K562 (cell line): ENCODE results near the gene CBLL2. TPM values are rescaled to one million over a fixed set of nuclear protein-coding genes. Genes with fewer than 3 reads are reported as not detected.

ENCODE experiments used
- ATAC-seq: fragments of 200-7000 bp; cut with Tn5 transposase; 3 replicates; pipeline ENCODE4 v1.9.1; 2020; ENCODE audit warnings: moderate library complexity
- BruUV-seq: library from RNA; stranded (reverse); fragments of 400-500 nt; replicated peaks from 2 replicates; lab custom pipeline; 2021; lab: Mats Ljungman, UMichigan
- CTCF ChIA-PET: fragments of 300-600 bp; formaldehyde crosslinking; extraction: SDS; loops from one replicate; lab custom pipeline; 2021; ENCODE audit warnings: low intra/inter-chr PET ratio; lab: Yijun Ruan, JAX
- POLR2A ChIA-PET: fragments of 300-600, 350-650 bp; sonication (Branson Sonifier 250); formaldehyde crosslinking; extraction: SDS; loops from one replicate; lab custom pipeline; 2021; ENCODE audit warnings: antibody characterized with exemption, inconsistent platforms; lab: Yijun Ruan, JAX
- DNase-seq, 4 experiments: peaks; one replicate each; pipeline versions ENCODE4 v3.0.0 to v3.0.0-alpha.2; 2011 to 2018; ENCODE audit warnings: low spot score in 3 of 4, mixed read lengths in 3 of 4; ENCODE audit errors: extremely low read depth in 1 of 4
- FAIRE-seq: peaks from 2 replicates; lab custom pipeline; 2011; peaks lifted over from hg19 to GRCh38; lab: Jason Lieb, UNC
- H2AFZ ChIP-seq: 2 replicates; pipeline ENCODE4 v1.6.0; 2011; ENCODE audit warnings: low read depth, low read length, control low read depth, inconsistent platforms
- H3K27ac ChIP-seq: fragments of 200-600 bp; 3 replicates; pipeline ENCODE4 v1.8.0; 2011; ENCODE audit warnings: low read depth, mild to moderate bottlenecking, control low read depth, inconsistent platforms, low read length, moderate library complexity, mixed read lengths; ENCODE audit errors: extremely low read depth
- H3K27me3 ChIP-seq, 2 experiments: fragments of 300-600 bp in 1 of 2; 2 replicates in 1 of 2; 3 replicates in 1 of 2; pipeline versions ENCODE4 v1.6.0 to v1.8.0; 2011; ENCODE audit warnings: inconsistent platforms in 2 of 2, low read length in 2 of 2, mild to moderate bottlenecking in 1 of 2, mixed read lengths in 1 of 2, moderate library complexity in 1 of 2; ENCODE audit not compliant: control insufficient read depth in 2 of 2, insufficient read depth in 2 of 2
- H3K36me3 ChIP-seq: fragments of 300-600 bp; 3 replicates; pipeline ENCODE4 v1.8.0; 2011; ENCODE audit warnings: mild to moderate bottlenecking, low read length, inconsistent platforms; ENCODE audit not compliant: control insufficient read depth, insufficient read depth
- H3K4me1 ChIP-seq, 2 experiments: fragments of 200-600 bp in 1 of 2; replicated peaks in 1 of 2; 2 replicates in 1 of 2; 3 replicates in 1 of 2; pipeline versions ENCODE4 v1.5.1 to v1.8.0; 2011; ENCODE audit warnings: inconsistent platforms in 2 of 2, low read length in 2 of 2, mild to moderate bottlenecking in 1 of 2, mixed read lengths in 1 of 2, moderate library complexity in 1 of 2; ENCODE audit not compliant: control insufficient read depth in 2 of 2, insufficient read depth in 2 of 2
- H3K4me2 ChIP-seq: 2 replicates; pipeline ENCODE4 v1.6.1; 2011; ENCODE audit warnings: low read length, control low read depth, inconsistent platforms, mixed read lengths; ENCODE audit not compliant: insufficient read depth
- H3K4me3 ChIP-seq: fragments of 200-600 bp; sonication (generic), shearing (Covaris generic); 2 replicates; pipeline ENCODE4 v1.5.1; 2016; ENCODE audit warnings: control low read depth, inconsistent platforms
- H3K79me2 ChIP-seq: fragments of 200-600 bp; 3 replicates; pipeline ENCODE4 v1.8.0; 2011; ENCODE audit warnings: low read length, inconsistent platforms; ENCODE audit not compliant: control insufficient read depth, insufficient read depth
- H3K9ac ChIP-seq, 2 experiments: 2 replicates each; pipeline versions ENCODE4 v1.6.0 to v1.6.1; 2011; ENCODE audit warnings: low read depth in 2 of 2, low read length in 2 of 2, control low read depth in 1 of 2, inconsistent platforms in 1 of 2, mild to moderate bottlenecking in 1 of 2, mixed read lengths in 1 of 2; ENCODE audit not compliant: insufficient read depth in 1 of 2
- H3K9me1 ChIP-seq: one replicate; pipeline ENCODE4 v1.6.0; 2011; ENCODE audit warnings: inconsistent platforms, mild to moderate bottlenecking, low read length, moderate library complexity; ENCODE audit not compliant: control insufficient read depth, insufficient read depth
- H3K9me3 ChIP-seq: replicated peaks from 2 replicates; pipeline ENCODE4 v1.5.1; 2011; ENCODE audit warnings: low read depth, low read length, inconsistent platforms; ENCODE audit not compliant: control insufficient read depth, insufficient read depth
- H4K20me1 ChIP-seq: replicated peaks from 2 replicates; pipeline ENCODE4 v1.6.1; 2011; ENCODE audit warnings: low read length, inconsistent platforms, mixed read lengths; ENCODE audit not compliant: control insufficient read depth, insufficient read depth
- CHD4 ChIP-seq: fragments of 200-600 bp; sonication (generic); IDR thresholded peaks from 3 replicates; pipeline ENCODE4 v1.6.1; 2012; ENCODE audit warnings: low read depth, mild to moderate bottlenecking, mixed read lengths, low read length, inconsistent platforms; ENCODE audit not compliant: insufficient read depth, insufficient replicate concordance, poor library complexity, severe bottlenecking
- FOXJ2 ChIP-seq: fragments of 200-800 bp; sonication (Bioruptor generic); IDR thresholded peaks from 2 replicates; pipeline ENCODE4 v1.6.1; 2016; ENCODE audit warnings: missing genetic modification characterization, missing compliant biosample characterization
- HMG20B ChIP-seq: fragments of 250-450 bp; sonication (Bioruptor Pico); IDR thresholded peaks from 2 replicates; pipeline ENCODE4 v1.5.0; 2021; ENCODE audit warnings: mild to moderate bottlenecking
- MTA1 ChIP-seq: fragments of 450-650 bp; IDR thresholded peaks from 2 replicates; pipeline ENCODE4 v1.6.1; 2017; ENCODE audit warnings: borderline replicate concordance
- POLR2G ChIP-seq: fragments of 200-400 bp; formaldehyde crosslinking; IDR thresholded peaks from 2 replicates; pipeline ENCODE4 v1.6.1; 2017; ENCODE audit warnings: low read depth, mild to moderate bottlenecking, antibody characterized with exemption, low read length, moderate library complexity
- POLR3G ChIP-seq: IDR thresholded peaks from 2 replicates; pipeline ENCODE4 v1.6.1; 2011; ENCODE audit not compliant: insufficient read length, insufficient replicate concordance; ENCODE audit errors: extremely low read depth
- PURB ChIP-seq: sonication (generic); formaldehyde crosslinking; IDR thresholded peaks from 2 replicates; pipeline ENCODE4 v1.9.0; 2021; ENCODE audit warnings: low read depth, mild to moderate bottlenecking, missing genetic modification reagents
- TGIF2 ChIP-seq: sonication (generic); formaldehyde crosslinking; IDR thresholded peaks from 2 replicates; pipeline ENCODE4 v1.8.1; 2022; ENCODE audit warnings: mild to moderate bottlenecking, missing genetic modification reagents, moderate library complexity
- ZNF23 ChIP-seq: fragments of 250-450 bp; sonication (Bioruptor Pico); IDR thresholded peaks from 2 replicates; pipeline ENCODE4 v1.4.0; 2020; ENCODE audit warnings: mild to moderate bottlenecking
- ZNF274 ChIP-seq: IDR thresholded peaks from 2 replicates; pipeline ENCODE4 v1.6.1; 2011; ENCODE audit warnings: low read depth, mild to moderate bottlenecking, low read length, moderate library complexity, borderline replicate concordance
- WGBS: fragments of 100-300 bp; shearing (Covaris generic); methylation state at CpG from one replicate; pipeline ENCODE4 v1.1.6; 2016; ENCODE audit warnings: low coverage, mixed read lengths; ENCODE audit not compliant: insufficient coverage; ENCODE audit errors: missing lambda C conversion rate; 5-methylcytosine and 5-hydroxymethylcytosine counted together
- in situ Hi-C: fragments of 300-500 bp; cut with MboI; formaldehyde crosslinking; loops from 4 replicates; pipeline ENCODE4 v1.15.0; 2018; ENCODE audit warnings: inconsistent platforms, mixed read lengths
- intact Hi-C: fragments of 100-400 bp; cut with micrococcal nuclease; formaldehyde crosslinking; loops from 2 replicates; pipeline ENCODE4 v1.14.2; 2022
- polyA plus RNA-seq, 8 experiments: library from polyadenylated mRNA; depleted of rRNA in 4 of 8; stranded (reverse) in 5 of 8; unstranded in 3 of 8; fragments of >200 nt; fragmentation: Nextera tagmentation in 2 of 8; fragmentation: Illumina TruSeq in 1 of 8; extraction: Ambion mirVana in 2 of 8; extraction: Trizol in 1 of 8; gene quantifications; 2 replicates each; pipeline versions ENCODE4 v1.2.1 to v1.2.3, GENCODE V29; 2011 to 2014; ENCODE audit warnings: inconsistent platforms in 1 of 8, missing spikeins in 1 of 8
- total RNA-seq, 7 experiments: library from RNA; depleted of rRNA in 6 of 7; stranded (reverse); fragments of >200 nt in 6 of 7; fragmentation: Illumina TruSeq in 2 of 7; extraction: Trizol in 2 of 7; gene quantifications; 2 replicates each; pipeline versions ENCODE4 v1.2.1 to v1.2.3, GENCODE V29; 2011 to 2021; ENCODE audit warnings: low replicate concordance in 1 of 7

CBLL2 gene
- total and polyA plus RNA-seq, 9 of the 15 experiments (the other 6 are each of a cell fraction or from before 2014, with no cell fraction given) = not detected

- H3K4me3 ChIP-seq = no peak overlapping the region
- POLR2A ChIA-PET = no interaction called here
- CTCF ChIA-PET = no interaction called here
- H3K4me2 ChIP-seq = no peak overlapping the region
- no peaks in the 10 kb centered on the region for H3K9me1 ChIP-seq
- no peak overlapping the region for H2AFZ ChIP-seq
- H3K79me2 ChIP-seq = no peaks in the 10 kb centered on the region
- no peak for DNase-seq
- H3K4me1 ChIP-seq = no peaks in the 10 kb centered on the region
- in situ Hi-C loops = no loop called here
- 0% methylated on average over 4 of the region's 6 CpGs for WGBS
- intact Hi-C loops = no loop called here
- no TSS peak for BruUV-seq
- no peaks in the 10 kb centered on the region for H3K9me3 ChIP-seq
- H3K27ac ChIP-seq = no peak overlapping the region
- no peak overlapping the region for H3K9ac ChIP-seq
- no peaks in the 10 kb centered on the region for H3K36me3 ChIP-seq
- H4K20me1 ChIP-seq = no peaks in the 10 kb centered on the region
- no peak for FAIRE-seq
- no peak for ATAC-seq
- TF ChIP-seq FOXJ2 (tag) (no peak), CHD4 (no peak), TGIF2 (CRISPR knock-in tag) (no peak), HMG20B (CRISPR knock-in tag) (no peak), ZNF274 (no peak), ZNF23 (CRISPR knock-in tag) (no peak), PURB (CRISPR knock-in tag) (no peak), POLR3G (no peak), POLR2G (no peak), MTA1 (no peak)
- TF ChIP-seq, all 486 proteins: peak for 0
- peaks cover 0 to 4% of the 10 kb centered on the region in 2 experiments; a peak in 1 of 5 replicates for H3K27me3 ChIP-seq
These were observed 4.0 kb upstream of the CBLL2 start for GRCh38 chrX:22268706-22269105.
